Cardiac atrium fibroblast (primary cell): ENCODE data around the gene EGFLAM. TPM values are rescaled to one million over a fixed set of nuclear protein-coding genes. Genes with fewer than 3 reads are reported as not detected.

Experiments
- total RNA-seq: library from RNA; depleted of rRNA; stranded (reverse); fragments of >200 nt; gene quantifications from 2 replicates; pipeline ENCODE4 v1.2.3, GENCODE V29; 2015

Gene EGFLAM
- total RNA-seq: 1.6 and 2.7 TPM in 2 replicates

DNA sequence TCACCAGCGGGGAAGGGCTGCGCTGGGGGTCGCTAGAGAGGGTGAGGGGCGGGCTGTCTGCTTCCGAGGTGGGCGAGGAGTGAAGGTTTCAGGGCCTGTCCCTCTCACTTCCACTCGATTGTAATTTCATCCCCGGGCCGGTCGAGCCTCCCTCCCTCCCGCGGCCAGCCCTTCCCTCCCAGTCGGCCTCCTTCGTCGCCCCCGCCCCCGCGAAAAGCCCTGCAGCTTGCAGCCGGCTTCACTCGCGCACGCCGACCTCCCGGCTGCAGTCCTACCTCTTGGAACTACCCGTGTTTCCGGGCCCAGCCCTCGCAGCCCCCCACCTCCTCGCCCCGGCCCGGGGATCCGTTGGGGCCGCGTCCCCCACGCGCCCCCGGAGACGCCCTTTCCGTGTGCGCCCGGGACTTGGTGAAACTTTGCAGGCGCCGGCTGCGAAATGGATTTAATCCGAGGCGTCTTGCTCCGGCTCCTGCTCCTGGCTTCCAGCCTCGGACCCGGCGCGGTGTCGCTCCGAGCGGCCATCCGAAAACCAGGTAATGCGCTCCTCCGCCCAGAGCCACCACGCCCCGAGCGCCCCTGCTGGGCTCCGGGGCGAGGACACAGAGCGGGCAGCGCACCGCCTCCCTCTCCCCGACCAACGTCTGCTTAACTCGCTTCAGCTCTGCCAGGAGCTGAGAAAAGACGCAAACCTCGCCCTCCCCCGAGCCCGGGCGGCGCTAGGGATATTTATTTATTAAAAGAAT lies at the start of gene EGFLAM:
EGFLAM (plus strand) TSS at position 241 of the 743 bp plus-strand sequence; CDS start at position 437, 196 bp downstream.

